GM10248 (cell line): ENCODE measurements around the gene LRRC28.

ENCODE experiments used
- CTCF ChIA-PET: fragments of 300-600 bp; sonication (Branson Sonifier 250); formaldehyde crosslinking; extraction: SDS; loops from one replicate; lab custom pipeline; 2021; ENCODE audit warnings: antibody characterized with exemption; lab: Yijun Ruan, JAX
- POLR2A ChIA-PET: fragments of 350-650 bp; sonication (Branson Sonifier 250); formaldehyde crosslinking; extraction: SDS; loops from one replicate; lab custom pipeline; 2020; ENCODE audit warnings: antibody characterized with exemption; lab: Yijun Ruan, JAX
- DNase-seq: peaks from one replicate; pipeline ENCODE4 v3.0.0; 2012; ENCODE audit errors: extremely low spot score
- TF ChIP-seq, protein P1 (sequence below): IDR thresholded peaks from 2 replicates; pipeline ENCODE4 v1.5.1; 2012; ENCODE audit warnings: mild to moderate bottlenecking, low read depth; ENCODE audit errors: extremely low read depth, missing control alignments, control extremely low read depth

LRRC28 gene

DNA sequence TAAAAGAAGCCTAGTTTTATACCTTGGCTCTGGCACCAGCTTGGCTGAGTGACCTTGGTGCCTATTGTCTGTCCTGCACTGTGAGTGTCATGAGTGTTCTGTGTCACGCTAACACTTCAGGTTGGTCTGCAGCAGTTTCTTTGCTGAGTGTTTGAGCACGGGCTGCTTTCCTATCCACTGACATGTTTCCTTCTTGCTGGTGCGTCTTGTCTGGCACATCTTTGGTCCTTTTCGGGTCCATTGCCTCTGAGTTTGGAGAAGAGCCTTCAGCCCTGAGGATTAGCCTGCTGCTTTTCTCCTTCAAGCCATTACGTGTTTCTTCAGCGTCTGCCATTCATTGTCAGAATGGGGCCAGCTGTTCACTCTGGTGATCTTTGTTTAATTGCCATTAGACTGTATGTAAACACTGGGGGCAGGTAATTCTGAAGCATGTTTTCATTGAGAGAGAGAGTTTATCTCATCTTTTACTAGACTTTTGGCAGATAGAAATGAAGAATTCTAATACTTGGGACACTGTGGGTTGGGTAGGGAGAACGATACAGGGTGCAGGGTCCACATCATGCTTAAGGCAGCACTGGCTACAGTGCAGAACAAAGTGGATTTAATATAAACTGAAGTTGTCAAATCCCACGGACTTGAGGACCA is 55.5 kb downstream of the LRRC28 start:
- TF ChIP-seq, protein P1, sequence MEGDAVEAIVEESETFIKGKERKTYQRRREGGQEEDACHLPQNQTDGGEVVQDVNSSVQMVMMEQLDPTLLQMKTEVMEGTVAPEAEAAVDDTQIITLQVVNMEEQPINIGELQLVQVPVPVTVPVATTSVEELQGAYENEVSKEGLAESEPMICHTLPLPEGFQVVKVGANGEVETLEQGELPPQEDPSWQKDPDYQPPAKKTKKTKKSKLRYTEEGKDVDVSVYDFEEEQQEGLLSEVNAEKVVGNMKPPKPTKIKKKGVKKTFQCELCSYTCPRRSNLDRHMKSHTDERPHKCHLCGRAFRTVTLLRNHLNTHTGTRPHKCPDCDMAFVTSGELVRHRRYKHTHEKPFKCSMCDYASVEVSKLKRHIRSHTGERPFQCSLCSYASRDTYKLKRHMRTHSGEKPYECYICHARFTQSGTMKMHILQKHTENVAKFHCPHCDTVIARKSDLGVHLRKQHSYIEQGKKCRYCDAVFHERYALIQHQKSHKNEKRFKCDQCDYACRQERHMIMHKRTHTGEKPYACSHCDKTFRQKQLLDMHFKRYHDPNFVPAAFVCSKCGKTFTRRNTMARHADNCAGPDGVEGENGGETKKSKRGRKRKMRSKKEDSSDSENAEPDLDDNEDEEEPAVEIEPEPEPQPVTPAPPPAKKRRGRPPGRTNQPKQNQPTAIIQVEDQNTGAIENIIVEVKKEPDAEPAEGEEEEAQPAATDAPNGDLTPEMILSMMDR, result no peak
- DNase-seq, result no peak
- POLR2A ChIA-PET, result no interaction called here
- CTCF ChIA-PET, result interaction anchor here (1.4 to 1.9 kb wide), 3 partner anchors 23 to 397 kb away, joined by 3 to 11 read pairs (median 4); no protein-coding TSS in a partner anchor

- CTCF ChIA-PET, result no interaction called here
- POLR2A ChIA-PET, result no interaction called here
- DNase-seq, result no peak
- TF ChIP-seq, protein P1, result no peak
These were observed 56.5 kb downstream of the LRRC28 start for GRCh38 chr15:99307735-99308134.

GRCh38 chr15:99310745-99311144 is 59.5 kb downstream of the LRRC28 start:
- POLR2A ChIA-PET, result no interaction called here
- DNase-seq, result no peak
- TF ChIP-seq, protein P1, result no peak
- CTCF ChIA-PET, result no interaction called here

GRCh38 chr15:99312228-99312627 is 60.9 kb downstream of the LRRC28 start:
- ChIA-PET POLR2A (no interaction called here), CTCF (interaction anchor here (1.4 to 1.6 kb wide), 2 partner anchors 16 to 52 kb away, joined by 3 to 6 read pairs; no protein-coding TSS in a partner anchor)
- DNase-seq, result no peak
- TF ChIP-seq, protein P1, result no peak

DNA sequence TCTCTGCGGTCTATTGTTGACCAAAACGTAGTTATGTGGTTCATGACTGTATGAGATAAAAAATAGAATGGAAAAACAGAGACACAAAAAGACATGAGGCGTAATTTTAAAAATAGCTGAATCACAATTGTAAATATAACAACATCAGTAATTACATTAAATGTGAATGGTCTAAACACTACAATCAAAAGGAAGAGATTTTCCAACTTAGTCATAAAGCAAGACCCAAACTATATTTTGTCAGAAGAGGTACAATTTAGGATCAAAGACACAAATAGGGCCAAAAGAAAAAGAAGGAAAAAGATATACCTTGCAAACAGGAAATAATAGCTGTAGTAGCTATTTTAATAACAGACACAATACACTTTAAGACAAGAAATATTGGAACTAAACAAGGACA is 61.5 kb downstream of the LRRC28 start:
- TF ChIP-seq, protein P1, result no peak
- ChIA-PET POLR2A (no interaction called here), CTCF (interaction anchor here (1.3 to 1.6 kb wide), 3 partner anchors 16 to 52 kb away, joined by 3 to 6 read pairs (median 3); no protein-coding TSS in a partner anchor)
- DNase-seq, result no peak

- POLR2A ChIA-PET, result no interaction called here
- CTCF ChIA-PET, result interaction anchor here (1.2 kb wide), 1 partner anchor 26 kb away, joined by 3 read pairs; no protein-coding TSS in a partner anchor
- DNase-seq, result no peak
- TF ChIP-seq, protein P1, result no peak
These were observed 64.4 kb downstream of the LRRC28 start for GRCh38 chr15:99315636-99316035.
